GM12878 (cell line): ENCODE measurements around the gene UGGT2. TPM values are rescaled to one million over a fixed set of nuclear protein-coding genes. Genes with fewer than 3 reads are reported as not detected.

ENCODE experiments used
- ATAC-seq: fragments of 200-7000 bp; cut with Tn5 transposase; 3 replicates; pipeline ENCODE4 v1.9.1; 2020; ENCODE audit warnings: mild to moderate bottlenecking, moderate library complexity
- BruUV-seq: library from RNA; stranded (reverse); fragments of 400-500 nt; replicated peaks from 2 replicates; lab custom pipeline; 2021; lab: Mats Ljungman, UMichigan
- CTCF ChIA-PET: fragments of 300-600 bp; sonication (Branson Sonifier 250); formaldehyde crosslinking; extraction: SDS; loops from one replicate; lab custom pipeline; 2021; ENCODE audit warnings: inconsistent platforms; lab: Yijun Ruan, JAX
- POLR2A ChIA-PET: fragments of 350-600 bp; formaldehyde crosslinking; extraction: SDS; loops from one replicate; lab custom pipeline; 2021; ENCODE audit warnings: inconsistent platforms; lab: Charles Lee
- RAD21 ChIA-PET: fragments of 300-600 bp; sonication (Branson Sonifier 250); formaldehyde crosslinking; loops from one replicate; lab custom pipeline; 2023; ENCODE audit warnings: antibody characterized with exemption; ENCODE audit not compliant: unreplicated experiment; lab: Charles Lee
- SMC1A ChIA-PET: fragments of 300-600 bp; sonication (Branson Sonifier 250); formaldehyde crosslinking; loops from one replicate; lab custom pipeline; 2023; ENCODE audit not compliant: unreplicated experiment, uncharacterized antibody; lab: Charles Lee
- DNase-seq: peaks from one replicate; pipeline ENCODE4 v3.0.0-alpha.2; 2011; ENCODE audit warnings: low read depth, low spot score
- FAIRE-seq: peaks from 3 replicates; lab custom pipeline; 2011; peaks lifted over from hg19 to GRCh38; lab: Jason Lieb, UNC
- H2AFZ ChIP-seq: 2 replicates; pipeline ENCODE4 v1.6.0; 2011; ENCODE audit warnings: low read depth, low read length, control low read depth; ENCODE audit not compliant: control insufficient read depth
- H3K27ac ChIP-seq: 2 replicates; pipeline ENCODE4 v1.5.1; 2011; ENCODE audit warnings: control low read depth; ENCODE audit not compliant: control insufficient read depth, insufficient read depth
- H3K27me3 ChIP-seq, 2 experiments: replicated peaks in 1 of 2; 2 replicates each; pipeline versions ENCODE4 v1.6.0 to v1.6.1; 2011; ENCODE audit warnings: low read length in 1 of 2; ENCODE audit not compliant: control insufficient read depth in 2 of 2, insufficient read depth in 2 of 2
- H3K36me3 ChIP-seq, 2 experiments: 2 replicates each; pipeline ENCODE4 v1.5.1; 2011; ENCODE audit warnings: low read length in 1 of 2; ENCODE audit not compliant: control insufficient read depth in 2 of 2, insufficient read depth in 2 of 2
- H3K4me1 ChIP-seq: 2 replicates; pipeline ENCODE4 v1.6.1; 2011; ENCODE audit warnings: mild to moderate bottlenecking, low read length, moderate library complexity, mixed read lengths; ENCODE audit not compliant: control insufficient read depth, insufficient read depth
- H3K4me2 ChIP-seq: 2 replicates; pipeline ENCODE4 v1.6.0; 2011; ENCODE audit warnings: control low read depth; ENCODE audit not compliant: control insufficient read depth, insufficient read depth
- H3K4me3 ChIP-seq: fragments of 200-600 bp; sonication (generic); 2 replicates; pipeline ENCODE4 v1.5.1; 2016
- H3K79me2 ChIP-seq: 2 replicates; pipeline ENCODE4 v1.6.0; 2011; ENCODE audit warnings: low read length; ENCODE audit not compliant: control insufficient read depth, insufficient read depth
- H3K9ac ChIP-seq: 2 replicates; pipeline ENCODE4 v1.8.0; 2011; ENCODE audit warnings: low read length, control low read depth, mixed read lengths; ENCODE audit not compliant: control insufficient read depth, insufficient read depth
- H3K9me3 ChIP-seq: replicated peaks from 3 replicates; pipeline ENCODE4 v1.5.1; 2011; ENCODE audit warnings: mild to moderate bottlenecking, low read length; ENCODE audit not compliant: control insufficient read depth, insufficient read depth
- H4K20me1 ChIP-seq: 2 replicates; pipeline ENCODE4 v1.6.0; 2011; ENCODE audit not compliant: control insufficient read depth, insufficient read depth
- MYB ChIP-seq: fragments of 150-350 bp; IDR thresholded peaks from 2 replicates; pipeline ENCODE4 v1.6.1; 2014; ENCODE audit warnings: mild to moderate bottlenecking, low read depth, low read length, borderline replicate concordance
- PRDM15 ChIP-seq: fragments of 450-650 bp; formaldehyde crosslinking; IDR thresholded peaks from 2 replicates; pipeline ENCODE4 v1.4.0; 2020; ENCODE audit warnings: mild to moderate bottlenecking, moderate library complexity
- SMAD1 ChIP-seq: fragments of 450-650 bp; IDR thresholded peaks from 2 replicates; pipeline ENCODE4 v1.6.1; 2018; ENCODE audit warnings: mild to moderate bottlenecking, low read depth; ENCODE audit not compliant: partially characterized antibody
- ZNF217 ChIP-seq: fragments of 450-650 bp; IDR thresholded peaks from 2 replicates; pipeline ENCODE4 v1.6.1; 2017; ENCODE audit warnings: antibody characterized with exemption, mild to moderate bottlenecking
- WGBS: methylation state at CpG from one replicate; pipeline ENCODE4 v1.1.6; 2016; ENCODE audit warnings: low lambda C conversion rate; ENCODE audit not compliant: insufficient replicate concordance, insufficient coverage; ENCODE audit errors: missing lambda C conversion rate; 5-methylcytosine and 5-hydroxymethylcytosine counted together
- in situ Hi-C: fragments of 300-500 bp; cut with MboI; formaldehyde crosslinking; loops from 9 replicates; pipeline ENCODE4 v1.14.3; 2018; ENCODE audit warnings: mixed read lengths
- intact Hi-C: fragments of 100-400 bp; cut with micrococcal nuclease; formaldehyde crosslinking; loops from one replicate; pipeline ENCODE4 v1.14.2; 2022; ENCODE audit not compliant: unreplicated experiment
- polyA plus RNA-seq, 11 experiments: library from polyadenylated mRNA; depleted of rRNA in 4 of 11; unstranded in 6 of 11; stranded (reverse) in 5 of 11; fragments of >200 nt; fragmentation: Nextera tagmentation in 4 of 11; fragmentation: Illumina TruSeq in 1 of 11; extraction: Ambion mirVana in 4 of 11; extraction: Trizol in 1 of 11; gene quantifications; 1 replicate in 1 of 11; 2 replicates in 10 of 11; pipeline versions ENCODE4 v1.2.1 to v1.2.3, GENCODE V29; 2011 to 2016; ENCODE audit warnings: inconsistent platforms in 2 of 11, missing spikeins in 2 of 11, low read depth in 1 of 11
- total RNA-seq, 4 experiments: library from RNA; depleted of rRNA in 3 of 4; stranded (reverse); fragments of >200 nt in 3 of 4; fragmentation: Illumina TruSeq in 1 of 4; extraction: Trizol in 1 of 4; gene quantifications; 2 replicates each; pipeline versions ENCODE4 v1.2.1 to v1.2.3, GENCODE V29; 2013 to 2021

UGGT2 gene
- total and polyA plus RNA-seq, 10 of the 15 experiments (the other 5 are each of a cell fraction or from before 2014, with no cell fraction given) = 4.9 to 29.0 (median 17.3) TPM

DNA sequence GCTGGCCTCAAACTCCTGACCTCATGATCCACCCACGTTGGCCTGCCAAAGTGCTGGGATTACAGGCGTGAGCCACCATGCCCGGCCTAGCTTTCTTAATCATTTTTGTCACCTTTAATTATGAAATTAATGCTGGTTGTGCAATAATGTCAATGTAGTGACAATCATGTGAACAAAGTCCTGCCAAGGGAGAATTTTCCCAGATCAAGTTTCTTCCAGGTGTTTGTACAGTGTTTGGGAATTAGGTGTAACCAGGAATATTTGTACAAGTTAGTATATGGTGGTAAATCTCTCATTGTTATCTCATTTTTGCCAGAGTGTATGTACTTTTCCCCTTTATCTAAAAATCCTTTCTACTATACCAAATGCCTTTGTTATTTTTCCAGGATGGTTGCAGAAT lies 171.1 kb downstream of the UGGT2 start:
- RAD21 ChIA-PET = no interaction called here
- H2AFZ ChIP-seq = no peak overlapping the region
- no peaks in the 10 kb centered on the region for H3K9me3 ChIP-seq
- no peaks in the 10 kb centered on the region for H3K79me2 ChIP-seq
- no peak overlapping the region for H3K27ac ChIP-seq
- intact Hi-C loops (no loop called here), in situ Hi-C loops (no loop called here)
- no TSS peak for BruUV-seq
- 98% methylated on average over 3 of the region's 3 CpGs for WGBS
- H3K36me3 ChIP-seq = no peaks in the 10 kb centered on the region
- no peak for ATAC-seq
- H3K4me1 ChIP-seq = no peaks in the 10 kb centered on the region
- no peak for DNase-seq
- FAIRE-seq = no peak
- POLR2A ChIA-PET = interaction anchor here (0.7 kb wide), 1 partner anchor 62 kb away, joined by 3 read pairs; no protein-coding TSS in a partner anchor
- no peak overlapping the region for H3K9ac ChIP-seq
- SMC1A ChIA-PET = no interaction called here
- no peak overlapping the region for H3K4me2 ChIP-seq
- TF ChIP-seq MYB (no peak), SMAD1 (no peak), PRDM15 (CRISPR knock-in tag) (no peak), ZNF217 (no peak)
- CTCF ChIA-PET = interaction anchor here (1.0 kb wide), 1 partner anchor 48 kb away, joined by 3 read pairs; no protein-coding TSS in a partner anchor
- no peaks in the 10 kb centered on the region for H4K20me1 ChIP-seq
- H3K27me3 ChIP-seq = no peaks in the 10 kb centered on the region
- H3K4me3 ChIP-seq = no peak overlapping the region
